Measurements from ENCODE around the gene WDR72.

WDR72 gene

GRCh38 chr15:53530761-53531160 is 228.7 kb downstream of the WDR72 start:
- no peak for TF ChIP-seq CTCF (IDR thresholded peaks at IDR 0.05; ENCODE audit: low read depth, low read length)

GRCh38 chr15:53527996-53528395 is 231.5 kb downstream of the WDR72 start:
- DNase-seq (ENCODE audit: extremely low read depth, low read depth), result no peak
- TF ChIP-seq CTCF (IDR thresholded peaks at IDR 0.05; ENCODE audit: low read depth, low read length), result no peak

More at GRCh38 chr15:53530761-53531160, 228.7 kb downstream of the WDR72 start:
- no peak for DNase-seq (ENCODE audit: extremely low read depth, low read depth)

GRCh38 chr15:53525894-53526293 is 233.6 kb downstream of the WDR72 start:
- TF ChIP-seq CTCF (IDR thresholded peaks at IDR 0.05; ENCODE audit: low read depth, low read length), result no peak
- no peak for DNase-seq (ENCODE audit: extremely low read depth, low read depth)

DNA sequence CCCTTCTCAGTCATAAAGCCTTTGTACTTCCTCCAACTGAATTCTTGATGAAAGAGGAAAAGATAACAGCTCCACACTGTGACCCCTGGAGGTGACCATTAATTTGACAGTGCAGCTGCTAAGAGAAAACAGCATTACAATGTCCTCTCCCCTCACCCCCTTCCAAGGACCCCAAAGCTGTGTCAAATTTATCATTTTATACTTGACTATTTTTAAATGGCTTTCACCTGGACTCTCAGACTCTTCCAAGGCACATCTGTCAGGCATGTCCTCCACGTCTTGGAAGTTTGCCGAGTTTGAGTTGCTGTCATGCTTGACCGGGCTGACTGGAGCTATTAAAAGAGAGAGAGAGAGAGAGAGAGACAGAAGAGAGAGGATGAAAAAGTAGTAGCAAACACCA is 236.5 kb downstream of the WDR72 start:
- TF ChIP-seq CTCF (IDR thresholded peaks at IDR 0.05; ENCODE audit: low read depth, low read length), result no peak
- DNase-seq (ENCODE audit: extremely low read depth, low read depth), result no peak

GRCh38 chr15:53520996-53521395 is 238.5 kb downstream of the WDR72 start:
- no peak for DNase-seq (ENCODE audit: extremely low read depth, low read depth)

DNA sequence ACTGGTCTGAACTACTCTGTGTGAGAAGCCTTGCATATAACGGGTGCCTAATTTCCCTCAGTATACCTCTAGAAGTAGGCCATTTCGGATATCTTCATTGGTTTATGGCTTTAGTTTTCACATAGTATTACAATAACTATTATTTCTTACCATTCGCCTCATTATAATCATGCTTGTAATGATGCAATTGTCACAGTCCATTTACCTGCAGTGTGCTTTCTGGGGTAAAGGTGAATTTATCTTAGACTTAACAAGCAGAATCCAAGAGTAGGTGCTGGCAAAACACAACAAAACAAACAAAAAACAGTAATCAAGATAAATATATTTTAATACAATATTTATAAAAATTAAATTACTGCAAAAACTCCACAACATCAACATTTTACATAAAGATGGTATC is 246.0 kb downstream of the WDR72 start:
- TF ChIP-seq CTCF (IDR thresholded peaks at IDR 0.05; ENCODE audit: low read depth, low read length), result no peak
- no peak for DNase-seq (ENCODE audit: extremely low read depth, low read depth)

More at GRCh38 chr15:53520996-53521395, 238.5 kb downstream of the WDR72 start:
- no peak for TF ChIP-seq CTCF (IDR thresholded peaks at IDR 0.05; ENCODE audit: low read depth, low read length)

DNA sequence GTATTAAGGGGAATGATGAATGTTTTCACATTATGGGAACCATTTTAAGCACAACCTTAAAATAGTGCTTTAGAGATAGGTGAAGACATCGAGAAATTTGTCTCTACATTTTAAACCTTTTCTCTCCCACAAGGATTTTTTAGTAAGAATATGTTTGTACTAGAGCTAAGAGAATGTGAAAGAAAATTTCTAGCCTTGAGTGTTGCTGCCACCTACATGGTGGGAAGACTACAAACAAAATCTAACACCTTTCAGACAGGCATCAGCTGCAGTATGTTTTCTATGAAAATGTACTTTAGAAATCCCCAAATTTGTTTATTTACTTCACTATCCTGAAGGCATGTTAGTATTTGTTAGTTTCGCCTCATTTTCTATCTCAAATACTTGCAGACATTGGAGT is 247.4 kb downstream of the WDR72 start:
- no peak for DNase-seq (ENCODE audit: extremely low read depth, low read depth)

More for the DNA sequence above, 247.4 kb downstream of the WDR72 start:
- no peak for TF ChIP-seq CTCF (IDR thresholded peaks at IDR 0.05; ENCODE audit: low read depth, low read length)
